ENCODE measurements around the gene PPP1R15A. TPM values are rescaled to one million over a fixed set of nuclear protein-coding genes. Genes with fewer than 3 reads are reported as not detected.
"Not testable (repeated sequence)": the region's sequence is repeated elsewhere in the genome, so short reads cannot be mapped to it uniquely, and the experiment has no call there.

Gene PPP1R15A
- total and polyA plus RNA-seq, 4 donors: 5.6 to 52.5 (median 11.3) TPM

- H3K4me3 ChIP-seq (ENCODE audit: low read depth in 1 of 3, low read length in 3 of 3); H3K27me3 ChIP-seq (ENCODE audit: control insufficient read depth in 4 of 4, insufficient read depth in 4 of 4, low read length in 3 of 4); DNase-seq (ENCODE audit: low spot score); H3K27ac ChIP-seq (ENCODE audit: low read depth in 1 of 2, low read length in 2 of 2); H3K9ac ChIP-seq (ENCODE audit: low read depth in 1 of 2, low read length in 2 of 2); H3K9me3 ChIP-seq (ENCODE audit: control insufficient read depth in 4 of 4, low read length in 3 of 4): not testable (repeated sequence)
- Histone ChIP-seq H3K4me1 (ENCODE audit: control insufficient read depth in 4 of 4, insufficient read depth in 4 of 4, low read length in 3 of 4) (peaks cover 4 to 33% (median 19%) of the 10 kb centered on the region in 4 donors), H3K36me3 (ENCODE audit: control insufficient read depth in 4 of 4, insufficient read depth in 3 of 4, low read depth in 1 of 4, low read length in 3 of 4) (peaks cover 10 to 44% (median 38%) of the 10 kb centered on the region in 4 donors)
- 97% methylated on average over 11 of the region's 11 CpGs for WGBS
Measured at GRCh38 chr19:48909424-48910077, 37.3 kb downstream of the PPP1R15A start.

- Histone ChIP-seq H3K9me3 (ENCODE audit: control insufficient read depth in 4 of 4, low read length in 3 of 4) (no peaks in the 10 kb centered on the region), H3K27ac (ENCODE audit: low read depth in 1 of 2, low read length in 2 of 2) (no peak overlapping the region), H3K36me3 (ENCODE audit: control insufficient read depth in 4 of 4, insufficient read depth in 3 of 4, low read depth in 1 of 4, low read length in 3 of 4) (peaks cover 14 to 44% (median 35%) of the 10 kb centered on the region in 4 donors), H3K4me3 (ENCODE audit: low read depth in 1 of 3, low read length in 3 of 3) (no peak overlapping the region), H3K4me1 (ENCODE audit: control insufficient read depth in 4 of 4, insufficient read depth in 4 of 4, low read length in 3 of 4) (peaks cover 0 to 25% (median 16%) of the 10 kb centered on the region in 4 donors), H3K9ac (ENCODE audit: low read depth in 1 of 2, low read length in 2 of 2) (no peak overlapping the region), H3K27me3 (ENCODE audit: control insufficient read depth in 4 of 4, insufficient read depth in 4 of 4, low read length in 3 of 4) (no peaks in the 10 kb centered on the region)
- TF ChIP-seq FOXA2 (IDR thresholded peaks at IDR 0.05) (no peak), EGR1 (IDR thresholded peaks at IDR 0.05; ENCODE audit: low read depth in 2 of 2) (no peak), HNF4A (conservative IDR thresholded peaks at IDR 0.05) (no peak), REST (IDR thresholded peaks at IDR 0.05) (no peak), TAF1 (conservative IDR thresholded peaks at IDR 0.05) (no peak), NR2F2 (IDR thresholded peaks at IDR 0.05) (no peak)
- DNase-seq (ENCODE audit: low spot score): no peak
- 94% methylated on average over 2 of the region's 2 CpGs for WGBS
Measured at GRCh38 chr19:48910803-48911202, 38.6 kb downstream of the PPP1R15A start.

- H3K27me3 ChIP-seq (ENCODE audit: control insufficient read depth in 4 of 4, insufficient read depth in 4 of 4, low read length in 3 of 4): no peaks in the 10 kb centered on the region
- no peaks in the 10 kb centered on the region for H3K9me3 ChIP-seq (ENCODE audit: control insufficient read depth in 4 of 4, low read length in 3 of 4)
- peaks cover 0 to 13% (median 4%) of the 10 kb centered on the region in 4 donors for H3K4me1 ChIP-seq (ENCODE audit: control insufficient read depth in 4 of 4, insufficient read depth in 4 of 4, low read length in 3 of 4)
- H3K4me3 ChIP-seq (ENCODE audit: low read depth in 1 of 3, low read length in 3 of 3): no peak overlapping the region
- no peak overlapping the region for H3K9ac ChIP-seq (ENCODE audit: low read depth in 1 of 2, low read length in 2 of 2)
- no peak for DNase-seq (ENCODE audit: low spot score)
- WGBS: 94% methylated on average over 9 of the region's 9 CpGs
- peaks cover 16 to 56% (median 45%) of the 10 kb centered on the region in 4 donors for H3K36me3 ChIP-seq (ENCODE audit: control insufficient read depth in 4 of 4, insufficient read depth in 3 of 4, low read depth in 1 of 4, low read length in 3 of 4)
- H3K27ac ChIP-seq (ENCODE audit: low read depth in 1 of 2, low read length in 2 of 2): no peak overlapping the region
- TF ChIP-seq ZBTB33 (IDR thresholded peaks at IDR 0.05) (no peak), CTCF (IDR thresholded peaks at IDR 0.05; ENCODE audit: low read depth, low read length, missing input control) (no peak), EGR1 (IDR thresholded peaks at IDR 0.05; ENCODE audit: low read depth in 2 of 2) (no peak), REST (IDR thresholded peaks at IDR 0.05) (no peak), SP1 (IDR thresholded peaks at IDR 0.05) (no peak), FOXA1 (IDR thresholded peaks at IDR 0.05) (no peak), ATF3 (IDR thresholded peaks at IDR 0.05) (no peak), GABPA (IDR thresholded peaks at IDR 0.05 in 1 of 2, conservative IDR thresholded peaks at IDR 0.05 in 1 of 2) (no peak), HNF4G (IDR thresholded peaks at IDR 0.05) (no peak), RXRA (IDR thresholded peaks at IDR 0.05) (no peak), FOXA2 (IDR thresholded peaks at IDR 0.05) (no peak), HNF4A (conservative IDR thresholded peaks at IDR 0.05) (no peak)
Measured at GRCh38 chr19:48913114-48913889, 41.1 kb downstream of the PPP1R15A start.

Measured in liver (tissue), 9 donors.